Left cardiac atrium (tissue), 4 donors: ENCODE results near the gene MRPS5. TPM values are rescaled to one million over a fixed set of nuclear protein-coding genes. Genes with fewer than 3 reads are reported as not detected.

Experiments
- ATAC-seq, 2 donors: fragments of 200-7000 bp; cut with Tn5 transposase; one replicate each; pipeline ENCODE4 v1.9.1; 2020; ENCODE audit warnings: mild to moderate bottlenecking in 2 of 2, moderate library complexity in 2 of 2
- DNase-seq: peaks from one replicate; pipeline ENCODE4 v3.0.0-alpha.2; 2020
- intact Hi-C, 2 donors: fragments of 100-400 bp; cut with DNase I; formaldehyde crosslinking; loops; one replicate each; pipeline versions ENCODE4 v1.14.1 to v1.15.1; 2022 to 2023
- total RNA-seq, 2 donors: library from RNA; stranded (reverse); fragmentation: NEBNext Ultra II Directional; extraction: Animal tissue kit (Norgen Biotek cat#: 25700); gene quantifications; one replicate each; pipeline ENCODE4 v1.2.1, GENCODE V29; 2021
- donor health status: DM: no; HTN: yes; CAD: no.
- donor health status: DM: no; HTN: yes; CAD: no; lungs with severe emphysema.
- donor health status: DM: yes; HTN: yes; CAD: no.
- donor health status: Dilated cardiomyopathy.

Gene MRPS5
- total RNA-seq, 2 donors from 2014 or later = 56.0 to 56.5 TPM

- DNase-seq (no peak), ATAC-seq (no peak)
- intact Hi-C loops = no loop called here
Observed at GRCh38 chr2:95063086-95063958, 58.3 kb downstream of the MRPS5 start.

GRCh38 chr2:95062242-95063085 lies 59.1 kb downstream of the MRPS5 start:
- no peak for ATAC-seq
- intact Hi-C loops = no loop called here
- no peak for DNase-seq

- ATAC-seq = no peak
- no peak for DNase-seq
- intact Hi-C loops = no loop called here
Observed at GRCh38 chr2:95061601-95062183, 59.9 kb downstream of the MRPS5 start.

- DNase-seq = no peak
- no peak for ATAC-seq
- intact Hi-C loops = no loop called here
Observed at GRCh38 chr2:95061119-95061512, 60.5 kb downstream of the MRPS5 start.

- ATAC-seq (no peak), DNase-seq (no peak)
- intact Hi-C loops = no loop called here
Observed at GRCh38 chr2:95060446-95061118, 61.0 kb downstream of the MRPS5 start.

- intact Hi-C loops = no loop called here
- ATAC-seq = no peak
- no peak for DNase-seq
Observed at GRCh38 chr2:95059656-95060370, 61.8 kb downstream of the MRPS5 start.

- no peak for ATAC-seq
- DNase-seq = no peak
- intact Hi-C loops = no loop called here
Observed at GRCh38 chr2:95058989-95059641, 62.5 kb downstream of the MRPS5 start.

GRCh38 chr2:95058466-95058988 lies 63.1 kb downstream of the MRPS5 start:
- ATAC-seq = no peak
- intact Hi-C loops = no loop called here
- no peak for DNase-seq

GRCh38 chr2:95057535-95058370 lies 63.9 kb downstream of the MRPS5 start:
- ATAC-seq = no peak
- intact Hi-C loops = no loop called here
- no peak for DNase-seq

GRCh38 chr2:95056461-95057459 lies 64.8 kb downstream of the MRPS5 start:
- intact Hi-C loops = no loop called here
- DNase-seq (no peak), ATAC-seq (no peak)

- intact Hi-C loops = no loop called here
- peak; percentile 4 for DNase-seq
- ATAC-seq = no peak
Observed at GRCh38 chr2:95056044-95056443, 65.6 kb downstream of the MRPS5 start.

GRCh38 chr2:95055262-95055661 lies 66.3 kb downstream of the MRPS5 start:
- DNase-seq (no peak), ATAC-seq (no peak)
- intact Hi-C loops = no loop called here

- DNase-seq (peak; percentile 14), ATAC-seq (no peak)
- intact Hi-C loops = no loop called here
Observed at GRCh38 chr2:95054016-95054415, 67.6 kb downstream of the MRPS5 start.

GRCh38 chr2:95053543-95053942 lies 68.1 kb downstream of the MRPS5 start:
- intact Hi-C loops = no loop called here
- no peak for DNase-seq
- ATAC-seq = no peak

- ATAC-seq (no peak), DNase-seq (no peak)
- intact Hi-C loops = no loop called here
Observed at GRCh38 chr2:95052804-95053479, 68.7 kb downstream of the MRPS5 start.
